GM12875 (cell line): Measurements from ENCODE around the gene HACD3.
A peak's percentile ranks its signal among the peaks of the same experiment; 100 is the strongest.
"Not testable (repeated sequence)": the region's sequence is repeated elsewhere in the genome, so short reads cannot be mapped to it uniquely, and the experiment has no call there.

Source experiments
- H3K4me3 ChIP-seq: one replicate; pipeline ENCODE4 v1.5.1; 2011; ENCODE audit warnings: low read depth, low read length, control low read depth
- TF ChIP-seq, protein P1 (sequence below): IDR thresholded peaks from 2 replicates; pipeline ENCODE4 v1.5.1; 2011; ENCODE audit warnings: low read depth, mild to moderate bottlenecking, control low read depth, inconsistent platforms, low read length, moderate library complexity, borderline replicate concordance; ENCODE audit not compliant: insufficient read depth

Gene HACD3

DNA sequence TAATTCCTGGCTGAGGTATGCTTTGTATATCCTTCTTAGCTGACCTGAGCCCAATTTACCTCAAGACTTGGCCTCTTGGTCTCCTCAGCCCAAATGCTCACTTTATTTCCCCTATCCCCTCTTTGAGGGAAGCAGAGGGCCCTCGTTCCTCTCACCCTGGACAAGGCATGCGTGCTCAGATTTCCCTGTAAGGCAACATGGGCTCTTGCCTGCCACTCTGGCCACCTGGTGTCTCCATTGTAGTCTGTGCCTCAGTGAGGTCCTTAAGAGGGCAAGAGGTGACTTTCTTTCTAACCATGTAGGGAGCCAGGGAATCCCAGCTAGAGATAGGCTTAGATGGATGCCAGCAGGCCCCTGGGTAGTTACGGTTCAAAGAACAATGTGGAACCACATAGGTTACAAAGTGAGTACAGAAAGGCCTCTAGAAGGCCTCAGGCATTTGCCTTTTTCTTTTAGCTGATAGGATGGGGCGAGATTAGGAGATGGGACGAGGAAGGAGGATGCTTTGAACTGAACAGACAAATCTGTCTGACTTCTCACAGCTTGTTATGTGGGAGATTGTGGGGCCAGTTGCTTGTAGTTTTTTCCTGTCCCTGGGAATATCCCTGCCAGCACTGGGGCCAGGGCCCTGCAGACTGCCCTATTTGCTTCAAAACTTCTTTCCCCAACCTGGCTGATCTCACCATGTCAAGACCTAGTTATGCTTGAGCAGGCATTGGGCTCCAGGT, 81.8 kb downstream of the HACD3 start:
- TF ChIP-seq, protein P1, sequence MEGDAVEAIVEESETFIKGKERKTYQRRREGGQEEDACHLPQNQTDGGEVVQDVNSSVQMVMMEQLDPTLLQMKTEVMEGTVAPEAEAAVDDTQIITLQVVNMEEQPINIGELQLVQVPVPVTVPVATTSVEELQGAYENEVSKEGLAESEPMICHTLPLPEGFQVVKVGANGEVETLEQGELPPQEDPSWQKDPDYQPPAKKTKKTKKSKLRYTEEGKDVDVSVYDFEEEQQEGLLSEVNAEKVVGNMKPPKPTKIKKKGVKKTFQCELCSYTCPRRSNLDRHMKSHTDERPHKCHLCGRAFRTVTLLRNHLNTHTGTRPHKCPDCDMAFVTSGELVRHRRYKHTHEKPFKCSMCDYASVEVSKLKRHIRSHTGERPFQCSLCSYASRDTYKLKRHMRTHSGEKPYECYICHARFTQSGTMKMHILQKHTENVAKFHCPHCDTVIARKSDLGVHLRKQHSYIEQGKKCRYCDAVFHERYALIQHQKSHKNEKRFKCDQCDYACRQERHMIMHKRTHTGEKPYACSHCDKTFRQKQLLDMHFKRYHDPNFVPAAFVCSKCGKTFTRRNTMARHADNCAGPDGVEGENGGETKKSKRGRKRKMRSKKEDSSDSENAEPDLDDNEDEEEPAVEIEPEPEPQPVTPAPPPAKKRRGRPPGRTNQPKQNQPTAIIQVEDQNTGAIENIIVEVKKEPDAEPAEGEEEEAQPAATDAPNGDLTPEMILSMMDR = no peak
- peak overlapping the region; percentile 99 for H3K4me3 ChIP-seq

DNA sequence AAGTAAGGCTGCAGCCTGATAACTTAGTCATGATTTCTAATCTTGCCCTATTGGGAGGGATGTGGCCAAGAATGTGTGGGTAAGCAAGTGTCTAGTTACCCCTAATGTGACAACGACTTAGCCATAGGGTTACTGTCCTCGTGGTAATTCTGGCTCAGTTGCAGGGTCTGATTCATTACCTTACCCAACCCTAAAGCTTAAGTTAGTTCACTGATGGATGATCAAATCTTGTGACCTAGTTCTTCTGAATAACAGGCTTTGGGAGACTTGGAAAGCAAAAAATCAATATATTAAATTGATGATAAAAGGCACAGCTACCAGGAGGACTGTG, 82.3 kb downstream of the HACD3 start:
- H3K4me3 ChIP-seq = no peak overlapping the region
- TF ChIP-seq, protein P1 = no peak

DNA sequence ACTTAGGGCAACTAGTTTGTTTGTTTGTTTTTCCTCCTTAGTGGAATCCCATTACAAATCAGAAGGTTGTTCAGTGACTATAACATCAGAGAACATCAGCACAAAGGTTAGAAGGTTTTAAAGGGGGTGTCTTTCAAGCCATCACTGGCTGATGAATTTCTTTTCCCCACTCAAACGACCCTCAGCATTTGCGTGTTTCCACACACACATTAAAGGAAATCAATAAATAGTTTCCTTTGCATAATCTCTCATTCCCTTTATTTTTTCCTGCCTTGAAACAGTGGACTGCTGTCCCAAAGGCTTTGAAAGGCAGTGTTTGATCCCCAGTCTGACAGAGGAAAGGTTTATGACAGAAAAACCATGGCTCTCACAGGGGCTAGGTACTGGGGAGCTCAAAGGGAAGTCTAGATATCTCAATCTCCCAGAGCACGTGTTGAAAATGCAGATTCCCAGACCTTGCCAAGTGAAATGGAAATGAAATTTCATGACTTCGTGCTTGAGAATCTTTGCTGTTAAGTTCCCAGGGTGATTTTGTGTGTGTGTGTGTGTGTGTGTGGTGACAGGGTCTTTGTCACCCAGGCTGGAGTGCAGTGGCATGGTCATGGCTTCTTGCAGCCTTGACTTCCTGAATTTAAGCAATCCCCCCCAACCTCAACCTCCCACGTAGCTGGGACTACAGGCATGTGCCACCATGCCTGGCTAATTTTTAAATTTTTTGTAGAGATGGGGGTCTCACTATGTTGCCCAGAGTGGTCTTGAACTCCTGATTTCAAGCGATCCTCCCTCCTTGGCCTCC, 82.9 kb downstream of the HACD3 start:
- TF ChIP-seq, protein P1 = no peak
- H3K4me3 ChIP-seq = no peak overlapping the region

DNA sequence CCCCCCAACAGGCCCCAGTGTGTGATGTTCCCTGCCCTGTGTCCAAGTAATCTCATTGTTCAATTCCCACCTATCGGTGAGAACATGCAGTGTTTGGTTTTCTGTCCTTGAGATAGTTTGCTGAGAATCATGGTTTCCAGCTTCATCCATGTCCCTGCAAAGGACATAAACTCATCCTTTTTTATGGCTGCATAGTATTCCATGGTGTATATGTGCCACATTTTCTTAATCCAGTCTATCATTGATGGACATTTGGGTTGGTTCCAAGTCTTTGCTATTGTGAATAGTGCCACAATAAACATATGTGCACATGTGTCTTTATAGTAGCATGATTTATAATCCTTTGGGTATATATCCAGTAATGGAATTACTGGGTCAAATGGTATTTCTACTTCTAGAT, 85.6 kb downstream of the HACD3 start:
- H3K4me3 ChIP-seq = not testable (repeated sequence)

DNA sequence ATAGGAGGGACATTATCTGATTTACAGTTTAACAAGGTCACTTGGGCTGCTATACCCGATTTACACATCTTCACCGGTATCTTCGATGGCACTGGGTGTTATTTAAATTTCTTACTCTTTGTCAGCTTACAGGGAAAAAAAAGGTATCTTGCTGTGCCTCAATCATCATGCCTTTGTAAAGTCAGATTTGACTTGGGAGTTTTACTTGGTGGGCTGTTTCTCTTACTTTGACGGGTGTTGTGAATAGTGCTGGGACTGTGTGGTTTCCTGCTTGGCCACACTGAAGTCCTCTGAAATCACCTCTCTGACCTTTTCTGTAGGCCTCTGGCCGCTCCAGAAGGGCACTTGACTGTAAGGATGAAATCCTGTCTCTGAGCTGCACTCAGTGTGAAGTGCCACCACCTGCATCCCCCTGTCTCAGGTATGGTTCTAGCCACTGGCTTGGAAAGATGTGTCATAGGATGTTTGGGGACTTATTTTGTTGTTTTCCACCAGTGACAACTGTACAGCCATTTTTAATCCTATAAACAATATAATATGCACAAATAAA, 88.4 kb downstream of the HACD3 start:
- no peak overlapping the region for H3K4me3 ChIP-seq
- TF ChIP-seq, protein P1 = no peak

DNA sequence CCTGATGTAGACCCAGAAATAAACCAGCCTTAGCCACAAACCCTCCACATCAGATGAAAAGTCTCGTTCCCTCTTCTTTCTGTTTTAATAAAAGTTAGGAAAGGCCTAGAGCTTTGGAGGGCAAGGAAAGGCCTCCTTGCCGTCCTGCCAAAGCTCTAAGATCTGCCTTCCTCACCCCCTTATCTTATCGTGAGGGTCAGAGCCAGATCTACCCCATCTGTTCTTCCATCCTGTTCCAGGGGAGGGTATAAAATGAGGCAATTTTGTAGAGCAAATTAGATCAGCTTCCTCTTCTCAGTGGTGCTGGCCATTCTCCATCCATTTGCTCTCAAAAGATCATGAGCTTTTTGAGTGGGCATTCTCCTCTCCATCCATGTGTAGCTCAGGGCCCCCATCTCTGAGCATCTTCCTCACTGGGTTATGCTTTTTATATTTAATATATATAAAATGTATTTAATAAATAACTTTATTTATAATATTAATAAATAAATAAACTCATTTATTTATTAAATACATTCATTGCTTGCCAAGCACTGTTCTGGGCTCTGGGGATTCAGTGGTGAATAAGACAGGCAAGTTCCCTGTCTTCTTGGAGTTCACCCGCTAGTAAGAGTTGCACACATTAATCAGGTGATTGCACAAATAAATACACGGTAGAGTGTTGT, 89.5 kb downstream of the HACD3 start:
- TF ChIP-seq, protein P1 = no peak
- H3K4me3 ChIP-seq = no peak overlapping the region

DNA sequence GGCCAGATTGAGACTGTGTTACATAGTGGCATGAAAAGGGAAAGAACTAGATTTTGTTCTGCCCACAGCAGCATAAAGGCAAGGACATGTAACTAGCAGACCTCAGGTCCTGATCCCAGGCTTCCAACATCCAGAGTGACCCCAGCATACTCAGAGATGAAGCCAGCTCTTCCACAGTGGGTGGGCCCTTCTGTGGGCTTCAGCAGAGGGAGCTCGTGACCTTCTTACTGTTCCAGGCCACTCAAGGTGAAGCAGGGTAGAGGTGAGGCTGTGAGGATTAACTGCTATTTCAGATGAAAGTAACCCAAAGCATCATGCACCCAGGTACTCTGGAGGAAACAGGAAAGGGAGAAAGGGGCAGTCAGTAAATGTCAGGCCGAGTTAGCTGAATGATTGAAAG, 90.6 kb downstream of the HACD3 start:
- no peak overlapping the region for H3K4me3 ChIP-seq

More for the DNA sequence above, 90.6 kb downstream of the HACD3 start:
- TF ChIP-seq, protein P1 = peak; percentile 19; the same call in 1 of the 2 replicates
